ENCODE results near the gene ASCC2.
"Not testable (repeated sequence)": the region's sequence is repeated elsewhere in the genome, so short reads cannot be mapped to it uniquely, and the experiment has no call there.

The ASCC2 gene

GRCh38 chr22:29859030-29859429 lies 21.0 kb upstream of the ASCC2 start:
- 81 to 83% methylated on average over 8 of the region's 9 CpGs for WGBS, 2 experiments
- H3K4me1 ChIP-seq (ENCODE audit: control insufficient read depth, insufficient read depth, low read length); H3K27me3 ChIP-seq (ENCODE audit: control insufficient read depth, insufficient read depth, low read length, poor library complexity, severe bottlenecking); H3K27ac ChIP-seq (ENCODE audit: insufficient read depth, low read depth, low read length, poor library complexity, severe bottlenecking); H3K4me3 ChIP-seq (ENCODE audit: insufficient read depth, low read depth, low read length); H3K9me3 ChIP-seq (ENCODE audit: control insufficient read depth, low read length); H3K36me3 ChIP-seq (ENCODE audit: control insufficient read depth, insufficient read depth, low read length): not testable (repeated sequence)

GRCh38 chr22:29856496-29856895 lies 18.4 kb upstream of the ASCC2 start:
- Histone ChIP-seq H3K27me3 (ENCODE audit: control insufficient read depth, insufficient read depth, low read length, poor library complexity, severe bottlenecking) (no peaks in the 10 kb centered on the region), H3K4me3 (ENCODE audit: insufficient read depth, low read depth, low read length) (no peak overlapping the region), H3K4me1 (ENCODE audit: control insufficient read depth, insufficient read depth, low read length) (no peaks in the 10 kb centered on the region), H3K27ac (ENCODE audit: insufficient read depth, low read depth, low read length, poor library complexity, severe bottlenecking) (no peak overlapping the region), H3K36me3 (ENCODE audit: control insufficient read depth, insufficient read depth, low read length) (no peaks in the 10 kb centered on the region), H3K9me3 (ENCODE audit: control insufficient read depth, low read length) (no peaks in the 10 kb centered on the region)
- WGBS, 2 experiments, result 96 to 97% methylated on average over 3 of the region's 3 CpGs

DNA sequence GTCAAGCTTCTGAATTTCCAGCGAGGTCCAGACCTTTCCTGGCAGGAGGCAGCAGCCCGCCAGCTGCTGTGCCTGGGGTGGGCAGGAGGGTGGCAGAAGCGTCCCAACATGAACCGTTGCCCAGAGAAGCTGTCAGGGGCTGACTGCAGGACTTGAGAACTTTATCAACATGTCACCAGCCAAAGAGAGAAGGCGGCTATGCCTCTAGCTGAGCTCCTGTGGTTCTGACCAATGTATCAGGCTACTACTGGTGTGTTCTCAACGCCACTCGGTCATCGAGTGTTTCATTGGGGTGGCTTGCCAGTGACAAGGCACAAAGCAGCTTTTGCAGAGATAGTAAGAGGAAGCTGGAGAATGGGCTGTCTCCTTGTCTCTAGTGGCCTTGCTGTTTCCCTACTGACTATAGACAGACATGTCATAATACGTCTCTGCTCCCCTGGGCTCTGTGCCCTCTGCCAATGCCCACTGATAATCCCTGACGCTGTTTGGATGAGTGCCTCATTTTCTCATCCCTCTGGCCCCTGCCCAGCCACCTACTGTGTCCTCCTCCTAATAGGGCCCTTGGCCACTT lies 17.6 kb upstream of the ASCC2 start:
- Histone ChIP-seq H3K4me1 (ENCODE audit: control insufficient read depth, insufficient read depth, low read length) (no peaks in the 10 kb centered on the region), H3K27me3 (ENCODE audit: control insufficient read depth, insufficient read depth, low read length, poor library complexity, severe bottlenecking) (no peaks in the 10 kb centered on the region), H3K4me3 (ENCODE audit: insufficient read depth, low read depth, low read length) (no peak overlapping the region), H3K36me3 (ENCODE audit: control insufficient read depth, insufficient read depth, low read length) (no peaks in the 10 kb centered on the region), H3K9me3 (ENCODE audit: control insufficient read depth, low read length) (no peaks in the 10 kb centered on the region), H3K27ac (ENCODE audit: insufficient read depth, low read depth, low read length, poor library complexity, severe bottlenecking) (no peak overlapping the region)
- 86 to 88% methylated on average over 10 of the region's 10 CpGs for WGBS, 2 experiments

GRCh38 chr22:29854432-29854831 lies 16.4 kb upstream of the ASCC2 start:
- 92% methylated on average over 3 of the region's 3 CpGs for WGBS, 2 experiments
- H3K27me3 ChIP-seq (ENCODE audit: control insufficient read depth, insufficient read depth, low read length, poor library complexity, severe bottlenecking), result no peaks in the 10 kb centered on the region
- no peak overlapping the region for H3K27ac ChIP-seq (ENCODE audit: insufficient read depth, low read depth, low read length, poor library complexity, severe bottlenecking)
- H3K4me1 ChIP-seq (ENCODE audit: control insufficient read depth, insufficient read depth, low read length), result no peaks in the 10 kb centered on the region
- no peak overlapping the region for H3K4me3 ChIP-seq (ENCODE audit: insufficient read depth, low read depth, low read length)
- H3K36me3 ChIP-seq (ENCODE audit: control insufficient read depth, insufficient read depth, low read length), result no peaks in the 10 kb centered on the region
- no peaks in the 10 kb centered on the region for H3K9me3 ChIP-seq (ENCODE audit: control insufficient read depth, low read length)

- Histone ChIP-seq H3K4me3 (ENCODE audit: insufficient read depth, low read depth, low read length) (no peak overlapping the region), H3K4me1 (ENCODE audit: control insufficient read depth, insufficient read depth, low read length) (peaks cover 3% of the 10 kb centered on the region), H3K9me3 (ENCODE audit: control insufficient read depth, low read length) (no peaks in the 10 kb centered on the region), H3K27ac (ENCODE audit: insufficient read depth, low read depth, low read length, poor library complexity, severe bottlenecking) (no peak overlapping the region), H3K27me3 (ENCODE audit: control insufficient read depth, insufficient read depth, low read length, poor library complexity, severe bottlenecking) (no peaks in the 10 kb centered on the region), H3K36me3 (ENCODE audit: control insufficient read depth, insufficient read depth, low read length) (no peaks in the 10 kb centered on the region)
- WGBS, 2 experiments, result 73 to 86% methylated on average over 3 of the region's 3 CpGs
Observed at GRCh38 chr22:29848111-29848510, 10.0 kb upstream of the ASCC2 start.

DNA sequence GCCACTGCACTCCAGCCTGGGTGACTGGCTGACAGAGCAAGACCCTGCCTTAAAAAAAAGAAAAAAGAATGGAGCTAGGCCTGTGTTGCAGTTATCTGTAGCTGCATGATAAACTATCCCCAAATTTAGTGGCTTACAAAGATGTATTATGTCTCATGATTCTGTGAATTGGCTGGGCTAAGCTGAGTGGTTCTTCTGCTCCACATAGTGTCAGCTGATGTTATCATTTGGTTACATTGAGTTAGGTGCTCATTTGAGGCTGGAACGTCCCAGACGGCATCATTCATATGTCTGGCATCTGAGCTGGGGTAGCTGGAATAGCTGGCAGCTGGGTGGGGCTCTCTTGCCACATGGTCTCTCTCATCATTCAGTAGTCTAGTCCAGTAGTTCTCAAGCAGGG lies 8.2 kb upstream of the ASCC2 start:
- no peaks in the 10 kb centered on the region for H3K27me3 ChIP-seq (ENCODE audit: control insufficient read depth, insufficient read depth, low read length, poor library complexity, severe bottlenecking)
- peaks cover 3% of the 10 kb centered on the region for H3K4me1 ChIP-seq (ENCODE audit: control insufficient read depth, insufficient read depth, low read length)
- WGBS, 2 experiments, result 91 to 93% methylated on average over 2 of the region's 2 CpGs
- H3K4me3 ChIP-seq (ENCODE audit: insufficient read depth, low read depth, low read length), result no peak overlapping the region
- H3K36me3 ChIP-seq (ENCODE audit: control insufficient read depth, insufficient read depth, low read length), result no peaks in the 10 kb centered on the region
- H3K27ac ChIP-seq (ENCODE audit: insufficient read depth, low read depth, low read length, poor library complexity, severe bottlenecking), result no peak overlapping the region
- no peaks in the 10 kb centered on the region for H3K9me3 ChIP-seq (ENCODE audit: control insufficient read depth, low read length)

DNA sequence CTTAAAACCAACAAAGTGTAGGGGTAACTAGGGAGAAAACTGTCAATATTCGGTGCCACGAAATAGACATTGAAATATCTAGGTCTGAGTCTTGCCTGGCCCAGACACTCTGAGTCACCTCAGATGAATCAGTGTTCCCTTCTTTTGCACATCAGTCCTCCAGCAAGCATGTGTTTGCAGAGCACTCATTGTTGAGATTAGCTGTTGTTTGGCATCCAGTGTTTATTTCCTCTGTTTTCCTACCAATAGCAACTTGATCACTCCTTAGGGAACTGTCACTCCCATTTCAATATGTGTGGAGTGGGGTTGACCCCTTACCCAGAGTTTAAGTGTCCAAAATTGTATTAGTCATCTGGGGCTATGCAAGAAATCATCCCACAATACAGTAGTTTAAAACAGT lies 4.7 kb upstream of the ASCC2 start:
- Histone ChIP-seq H3K9me3 (ENCODE audit: control insufficient read depth, low read length) (no peaks in the 10 kb centered on the region), H3K27me3 (ENCODE audit: control insufficient read depth, insufficient read depth, low read length, poor library complexity, severe bottlenecking) (no peaks in the 10 kb centered on the region), H3K36me3 (ENCODE audit: control insufficient read depth, insufficient read depth, low read length) (no peaks in the 10 kb centered on the region), H3K4me1 (ENCODE audit: control insufficient read depth, insufficient read depth, low read length) (no peaks in the 10 kb centered on the region), H3K4me3 (ENCODE audit: insufficient read depth, low read depth, low read length) (no peak overlapping the region), H3K27ac (ENCODE audit: insufficient read depth, low read depth, low read length, poor library complexity, severe bottlenecking) (no peak overlapping the region)
- 81 to 84% methylated on average over 2 of the region's 2 CpGs for WGBS, 2 experiments

DNA sequence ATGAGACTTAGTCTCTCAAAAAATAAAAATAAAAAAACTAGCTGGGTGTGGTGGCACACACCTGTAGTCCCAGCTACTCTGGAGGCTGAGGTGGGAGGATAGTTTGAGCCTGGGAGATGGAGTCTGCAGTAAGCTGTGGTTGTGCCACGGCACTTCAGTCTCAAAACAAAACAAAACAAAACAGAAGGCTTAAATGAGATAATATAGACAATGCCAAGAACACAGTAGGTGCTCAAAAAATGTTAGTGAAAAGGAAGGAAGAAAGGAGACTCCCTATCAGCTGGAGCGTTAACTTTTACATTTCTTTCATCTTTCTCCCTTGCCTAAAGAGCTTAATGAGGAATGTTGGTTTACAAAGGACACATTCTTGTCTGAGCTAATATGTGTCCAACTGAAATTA lies 4.1 kb upstream of the ASCC2 start:
- peaks cover 3% of the 10 kb centered on the region for H3K4me1 ChIP-seq (ENCODE audit: control insufficient read depth, insufficient read depth, low read length)
- H3K4me3 ChIP-seq (ENCODE audit: insufficient read depth, low read depth, low read length), result no peak overlapping the region
- H3K36me3 ChIP-seq (ENCODE audit: control insufficient read depth, insufficient read depth, low read length), result no peaks in the 10 kb centered on the region
- no peaks in the 10 kb centered on the region for H3K27me3 ChIP-seq (ENCODE audit: control insufficient read depth, insufficient read depth, low read length, poor library complexity, severe bottlenecking)
- no peak overlapping the region for H3K27ac ChIP-seq (ENCODE audit: insufficient read depth, low read depth, low read length, poor library complexity, severe bottlenecking)
- H3K9me3 ChIP-seq (ENCODE audit: control insufficient read depth, low read length), result no peaks in the 10 kb centered on the region
- 69% methylated on average over 1 of the region's 2 CpGs; no CpG with 5 or more reads in 1 of the 2 experiments for WGBS, 2 experiments

DNA sequence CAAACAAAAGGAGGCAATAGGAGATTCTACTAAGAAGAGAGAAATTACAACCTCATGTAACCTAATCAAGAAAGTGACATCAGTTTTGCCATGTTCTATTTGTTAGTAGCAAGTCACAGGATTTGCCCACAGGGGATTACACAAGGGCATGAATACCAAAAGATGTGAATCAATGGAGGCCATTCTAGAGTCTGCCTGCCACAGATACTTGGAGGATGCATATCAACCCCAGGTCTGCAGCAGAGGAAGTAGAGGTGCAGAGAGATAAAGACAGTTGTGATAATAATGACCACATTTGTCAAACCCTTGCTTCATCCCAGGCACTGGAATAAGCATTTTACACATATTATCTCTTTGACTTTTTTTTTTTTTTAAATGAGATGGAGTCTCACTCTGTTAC lies 2.4 kb upstream of the ASCC2 start:
- peaks cover 3% of the 10 kb centered on the region for H3K4me1 ChIP-seq (ENCODE audit: control insufficient read depth, insufficient read depth, low read length)
- H3K27me3 ChIP-seq (ENCODE audit: control insufficient read depth, insufficient read depth, low read length, poor library complexity, severe bottlenecking), result no peaks in the 10 kb centered on the region
- H3K27ac ChIP-seq (ENCODE audit: insufficient read depth, low read depth, low read length, poor library complexity, severe bottlenecking), result no peak overlapping the region
- no peak overlapping the region for H3K4me3 ChIP-seq (ENCODE audit: insufficient read depth, low read depth, low read length)
- no peaks in the 10 kb centered on the region for H3K9me3 ChIP-seq (ENCODE audit: control insufficient read depth, low read length)
- H3K36me3 ChIP-seq (ENCODE audit: control insufficient read depth, insufficient read depth, low read length), result no peaks in the 10 kb centered on the region

- no peak overlapping the region for H3K4me3 ChIP-seq (ENCODE audit: insufficient read depth, low read depth, low read length)
- no peaks in the 10 kb centered on the region for H3K9me3 ChIP-seq (ENCODE audit: control insufficient read depth, low read length)
- no peak overlapping the region for H3K27ac ChIP-seq (ENCODE audit: insufficient read depth, low read depth, low read length, poor library complexity, severe bottlenecking)
- H3K27me3 ChIP-seq (ENCODE audit: control insufficient read depth, insufficient read depth, low read length, poor library complexity, severe bottlenecking), result no peaks in the 10 kb centered on the region
- H3K36me3 ChIP-seq (ENCODE audit: control insufficient read depth, insufficient read depth, low read length), result no peaks in the 10 kb centered on the region
- 90 to 100% methylated on average over 1 of the region's 1 CpG for WGBS, 2 experiments
- peaks cover 3% of the 10 kb centered on the region for H3K4me1 ChIP-seq (ENCODE audit: control insufficient read depth, insufficient read depth, low read length)
Observed at GRCh38 chr22:29839039-29839438, 965 bp upstream of the ASCC2 start.

GRCh38 chr22:29838599-29838956 lies 504 bp upstream of the ASCC2 start:
- Histone ChIP-seq H3K36me3 (ENCODE audit: control insufficient read depth, insufficient read depth, low read length) (no peaks in the 10 kb centered on the region), H3K27me3 (ENCODE audit: control insufficient read depth, insufficient read depth, low read length, poor library complexity, severe bottlenecking) (no peaks in the 10 kb centered on the region), H3K4me3 (ENCODE audit: insufficient read depth, low read depth, low read length) (peak overlapping the region; percentile 99), H3K4me1 (ENCODE audit: control insufficient read depth, insufficient read depth, low read length) (peaks cover 3% of the 10 kb centered on the region), H3K9me3 (ENCODE audit: control insufficient read depth, low read length) (no peaks in the 10 kb centered on the region), H3K27ac (ENCODE audit: insufficient read depth, low read depth, low read length, poor library complexity, severe bottlenecking) (no peak overlapping the region)
- 81 to 90% methylated on average over 5 of the region's 5 CpGs for WGBS, 2 experiments
